HG03135 (cell line): ENCODE measurements around the gene P3R3URF.

ENCODE experiments used
- ATAC-seq: cut with Tn5 transposase; IDR thresholded peaks from one replicate; pipeline ENCODE4 v1.9.1; 2021; ENCODE audit warnings: mild to moderate bottlenecking, moderate library complexity; ENCODE audit not compliant: unreplicated experiment

P3R3URF gene

GRCh38 chr1:46133781-46134350, 42.4 kb downstream of the P3R3URF start:
- ATAC-seq, result no peak

DNA sequence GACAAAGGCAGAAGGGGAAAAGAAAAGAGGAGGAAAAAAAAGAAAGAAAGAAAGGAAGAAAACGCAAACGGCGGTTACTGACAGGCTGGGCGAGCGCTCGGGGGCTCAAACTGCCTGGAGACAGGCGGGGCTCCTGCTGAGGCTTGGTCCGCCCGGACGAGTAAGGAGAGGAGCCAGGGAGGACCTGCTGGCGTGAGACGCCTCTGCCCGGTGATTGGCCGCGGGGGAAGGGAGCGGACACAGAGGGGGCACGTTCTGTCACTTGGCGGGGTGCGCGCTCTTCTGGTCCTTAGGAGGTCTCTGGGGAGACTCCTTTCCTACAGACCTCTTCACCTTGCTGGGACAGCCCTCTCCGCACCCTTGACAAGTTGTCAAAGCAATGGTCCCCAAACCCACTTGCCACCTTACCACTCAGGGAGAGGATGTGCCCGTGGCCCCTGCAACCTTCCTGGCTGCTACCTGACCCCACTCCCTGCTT, 43.1 kb downstream of the P3R3URF start:
- ATAC-seq, result peak; percentile 48

GRCh38 chr1:46132529-46133180, 43.6 kb downstream of the P3R3URF start, which contains the start of gene PIK3R3:
Gene PIK3R3 (minus strand): TSS chr1:46132629. CDS start chr1:46131952, 677 bp downstream.
- peak; percentile 88 for ATAC-seq

DNA sequence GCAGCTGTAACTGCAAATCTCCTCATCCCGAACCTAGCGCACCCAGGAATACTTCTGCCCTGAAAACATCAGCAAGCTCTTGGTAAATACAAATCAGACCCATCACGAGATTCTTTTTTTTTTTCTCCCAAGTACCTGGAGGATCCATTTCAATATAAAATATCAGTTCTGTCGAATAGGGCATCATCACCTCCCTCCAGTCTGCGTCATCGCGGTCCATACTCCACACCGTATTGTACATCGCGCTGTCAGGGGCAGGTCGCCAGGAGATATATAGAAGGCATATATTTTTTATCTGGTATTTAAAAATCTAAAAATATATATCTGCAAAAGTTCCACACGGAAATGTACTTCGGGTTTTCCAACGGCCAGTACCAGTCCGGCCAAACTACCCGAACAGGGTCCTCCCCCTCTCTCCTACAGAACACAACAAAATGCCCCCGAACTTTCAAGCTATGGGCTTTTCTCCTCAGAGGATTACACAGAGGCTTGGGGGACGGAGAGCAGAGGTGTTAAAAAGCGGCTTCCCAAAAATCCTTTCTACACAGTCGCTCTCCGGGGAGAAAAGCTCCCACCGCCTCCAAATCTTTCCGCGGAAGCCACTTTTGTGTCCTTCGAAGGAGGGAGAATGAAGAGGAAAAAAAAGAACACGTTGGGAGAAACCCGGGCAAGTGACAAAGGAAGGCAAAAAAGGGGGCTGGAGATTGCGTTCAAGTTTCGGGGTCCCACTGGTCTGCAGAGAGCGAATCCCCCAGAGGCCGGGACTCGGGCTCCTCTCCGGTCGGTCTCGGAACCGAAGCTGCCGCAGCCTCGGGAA, 44.4 kb downstream of the P3R3URF start:
- no peak for ATAC-seq

- ATAC-seq, result no peak
Observed at GRCh38 chr1:46131093-46131492, 45.2 kb downstream of the P3R3URF start.

DNA sequence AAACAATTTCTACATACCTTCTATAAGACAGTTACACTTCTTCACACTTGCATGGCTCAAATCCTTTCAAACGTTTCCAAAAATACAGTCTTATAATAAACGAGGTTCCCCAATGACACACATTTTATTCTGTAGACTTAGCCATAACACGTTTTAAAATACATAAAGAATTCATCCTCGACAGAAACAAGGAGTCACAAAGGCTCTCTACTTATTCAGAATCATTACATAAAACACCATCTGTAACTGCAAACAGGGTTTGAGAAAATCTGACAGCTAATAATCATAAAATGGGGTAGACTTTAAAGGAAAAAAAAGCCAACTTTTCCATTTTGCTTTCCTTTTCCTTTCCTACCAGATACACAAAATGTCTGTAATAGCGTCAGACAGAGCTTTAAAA, 45.7 kb downstream of the P3R3URF start:
- no peak for ATAC-seq

DNA sequence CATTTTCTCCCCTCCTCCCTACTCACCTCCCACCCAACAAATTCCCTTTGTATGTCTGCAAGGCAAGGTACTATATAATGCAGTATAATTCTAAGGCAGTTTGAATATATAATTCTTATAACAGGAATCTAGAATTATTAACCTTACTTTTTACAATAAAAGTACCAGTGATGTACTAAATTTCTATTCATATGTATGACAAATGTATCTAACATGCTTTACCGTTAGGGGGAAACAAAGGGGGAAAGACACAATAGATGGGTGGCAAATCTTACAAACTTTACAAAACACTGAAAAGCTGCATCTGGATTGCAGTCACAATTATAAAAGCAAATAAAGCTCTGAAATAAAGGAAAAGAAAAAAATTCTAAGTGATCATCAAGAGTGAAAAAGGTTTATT, 46.2 kb downstream of the P3R3URF start:
- ATAC-seq, result no peak

- no peak for ATAC-seq
Observed at GRCh38 chr1:46128344-46128743, 47.9 kb downstream of the P3R3URF start.
